Measurements from ENCODE around the gene CBFA2T3.

DNA sequence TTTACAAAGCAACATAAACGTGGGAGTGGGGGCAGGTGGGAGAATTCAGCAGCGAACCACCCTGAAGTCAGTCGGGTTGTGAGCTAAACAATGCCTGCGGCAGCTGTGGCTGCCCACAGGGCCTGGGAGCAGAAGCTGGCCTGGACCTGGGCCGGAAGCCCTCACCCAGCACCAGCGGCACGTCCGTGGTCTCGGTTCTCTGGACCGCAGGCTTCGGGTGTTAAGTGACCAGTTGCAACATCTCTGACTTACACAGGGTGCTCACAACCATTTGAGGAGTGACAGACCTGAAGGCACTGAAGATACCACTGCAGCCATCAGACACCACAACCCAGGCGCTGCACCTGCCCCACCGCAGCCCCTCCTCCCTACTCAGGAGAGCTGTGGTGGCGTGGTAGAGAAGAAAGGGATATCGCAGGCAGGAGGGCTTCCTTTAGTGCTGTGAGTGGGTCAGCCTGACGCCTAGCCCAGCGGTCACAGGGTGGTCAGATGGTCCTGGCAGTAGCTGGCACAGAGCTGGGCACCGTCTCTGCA, 33.8 kb downstream of the CBFA2T3 start:
- TF ChIP-seq, protein P1, sequence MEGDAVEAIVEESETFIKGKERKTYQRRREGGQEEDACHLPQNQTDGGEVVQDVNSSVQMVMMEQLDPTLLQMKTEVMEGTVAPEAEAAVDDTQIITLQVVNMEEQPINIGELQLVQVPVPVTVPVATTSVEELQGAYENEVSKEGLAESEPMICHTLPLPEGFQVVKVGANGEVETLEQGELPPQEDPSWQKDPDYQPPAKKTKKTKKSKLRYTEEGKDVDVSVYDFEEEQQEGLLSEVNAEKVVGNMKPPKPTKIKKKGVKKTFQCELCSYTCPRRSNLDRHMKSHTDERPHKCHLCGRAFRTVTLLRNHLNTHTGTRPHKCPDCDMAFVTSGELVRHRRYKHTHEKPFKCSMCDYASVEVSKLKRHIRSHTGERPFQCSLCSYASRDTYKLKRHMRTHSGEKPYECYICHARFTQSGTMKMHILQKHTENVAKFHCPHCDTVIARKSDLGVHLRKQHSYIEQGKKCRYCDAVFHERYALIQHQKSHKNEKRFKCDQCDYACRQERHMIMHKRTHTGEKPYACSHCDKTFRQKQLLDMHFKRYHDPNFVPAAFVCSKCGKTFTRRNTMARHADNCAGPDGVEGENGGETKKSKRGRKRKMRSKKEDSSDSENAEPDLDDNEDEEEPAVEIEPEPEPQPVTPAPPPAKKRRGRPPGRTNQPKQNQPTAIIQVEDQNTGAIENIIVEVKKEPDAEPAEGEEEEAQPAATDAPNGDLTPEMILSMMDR (IDR thresholded peaks at IDR 0.05): no peak
- TF ChIP-seq EP300 (IDR thresholded peaks at IDR 0.05; ENCODE audit: low read depth): no peak
